ENCODE results near the gene FXYD1. TPM values are rescaled to one million over a fixed set of nuclear protein-coding genes. Genes with fewer than 3 reads are reported as not detected.

The FXYD1 gene
- total RNA-seq, 4 donors from 2014 or later: 10.6 to 29.2 TPM; not detected in 2

DNA sequence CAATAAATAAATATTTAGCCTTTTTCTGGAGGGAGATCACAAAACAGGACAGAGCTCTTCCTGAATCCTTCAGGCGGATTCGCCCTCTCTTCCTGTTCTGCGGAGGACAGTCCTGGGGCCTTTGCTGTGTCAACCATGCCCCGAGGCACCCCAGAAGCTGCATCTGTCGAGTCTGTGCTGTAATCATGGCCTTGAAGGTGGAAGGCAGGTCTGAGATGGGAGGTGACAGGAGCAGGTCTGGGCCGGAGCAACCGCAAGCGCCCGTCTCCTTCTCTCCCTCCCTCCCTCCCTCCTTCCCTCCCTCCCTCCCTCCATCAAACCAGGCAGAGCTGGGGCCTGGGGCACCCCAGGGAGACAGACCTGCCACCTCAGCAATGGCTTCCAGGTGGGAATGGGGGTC, 27.6 kb upstream of the FXYD1 start:
- no peak overlapping the region for H3K27ac ChIP-seq
- in situ Hi-C loops (cut with MboI; ENCODE audit: low pct_ligation_motif_present in 1 of 4, low pct_unique_long_range_greater_than_20kb in 1 of 4, low sequenced_read_pairs in 3 of 4): no loop called here
- WGBS, 2 donors (ENCODE audit: low coverage in 1 of 2): 69% methylated on average over 9 of the region's 9 CpGs; no CpG with 5 or more reads in 1 of the 2 donors

DNA sequence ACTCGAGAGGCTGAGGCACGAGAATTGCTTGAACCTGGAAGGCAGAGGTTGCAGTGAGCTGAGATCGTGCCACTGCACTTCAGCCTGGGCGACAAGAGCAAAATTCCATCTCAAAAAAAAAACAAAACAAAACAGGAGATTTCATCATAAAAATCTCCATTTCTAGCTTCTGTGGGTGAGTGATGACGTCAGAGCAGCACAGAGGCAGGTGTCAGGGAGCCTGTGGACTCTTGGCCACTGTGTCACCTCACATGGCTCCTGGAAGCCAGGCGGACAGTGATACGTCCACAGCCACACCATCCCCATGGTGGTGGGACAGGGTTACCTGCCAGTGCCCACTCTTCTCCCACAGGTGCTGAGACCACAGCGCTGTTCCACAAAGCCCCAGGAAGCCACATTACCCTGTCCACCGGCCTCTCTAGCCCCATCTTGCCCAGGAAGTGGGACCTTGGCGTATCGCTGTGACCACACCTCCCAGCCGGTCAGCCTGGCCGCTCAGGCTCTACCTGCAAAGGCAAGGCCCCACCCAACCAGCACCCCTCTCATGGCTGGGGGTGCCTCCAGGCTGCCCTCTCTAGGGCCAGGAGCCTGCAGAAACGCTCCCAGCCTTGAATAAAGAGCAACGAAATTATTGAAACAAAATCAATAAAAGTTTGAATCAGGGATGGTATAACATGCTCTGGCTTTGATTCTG, 25.5 kb upstream of the FXYD1 start:
- Histone ChIP-seq H3K4me1 (peaks cover 0 to 29% (median 13%) of the 10 kb centered on the region in 4 donors), H3K27ac (no peak overlapping the region), H3K4me3 (no peak overlapping the region), H3K27me3 (no peaks in the 10 kb centered on the region), H3K36me3 (no peaks in the 10 kb centered on the region), H3K9me3 (no peaks in the 10 kb centered on the region)
- DNase-seq: no peak
- TF ChIP-seq POLR2AphosphoS5 (IDR thresholded peaks at IDR 0.05) (no peak), EP300 (IDR thresholded peaks at IDR 0.05; ENCODE audit: low read depth) (no peak)
- in situ Hi-C loops (cut with MboI; ENCODE audit: low pct_ligation_motif_present in 1 of 4, low pct_unique_long_range_greater_than_20kb in 1 of 4, low sequenced_read_pairs in 3 of 4): no loop called here
- 73 to 80% methylated on average over 3 to 15 of the region's 15 CpGs for WGBS, 2 donors (ENCODE audit: low coverage in 1 of 2)
- intact Hi-C loops (cut with DNase I; ENCODE audit: low total_unique reads): no loop called here

More for the DNA sequence above, 27.6 kb upstream of the FXYD1 start:
- H3K4me3 ChIP-seq: no peak overlapping the region
- H3K9me3 ChIP-seq: no peaks in the 10 kb centered on the region
- H3K27me3 ChIP-seq: no peaks in the 10 kb centered on the region
- no peak for DNase-seq
- peaks cover 0 to 33% (median 13%) of the 10 kb centered on the region in 4 donors for H3K4me1 ChIP-seq
- H3K36me3 ChIP-seq: no peaks in the 10 kb centered on the region
- intact Hi-C loops (cut with DNase I; ENCODE audit: low total_unique reads): no loop called here
- TF ChIP-seq POLR2A (IDR thresholded peaks at IDR 0.05): no peak
- no peak for TF ChIP-seq EP300 (IDR thresholded peaks at IDR 0.05; ENCODE audit: low read depth)
- no peak for TF ChIP-seq POLR2AphosphoS5 (IDR thresholded peaks at IDR 0.05)
- TF ChIP-seq, protein P1, sequence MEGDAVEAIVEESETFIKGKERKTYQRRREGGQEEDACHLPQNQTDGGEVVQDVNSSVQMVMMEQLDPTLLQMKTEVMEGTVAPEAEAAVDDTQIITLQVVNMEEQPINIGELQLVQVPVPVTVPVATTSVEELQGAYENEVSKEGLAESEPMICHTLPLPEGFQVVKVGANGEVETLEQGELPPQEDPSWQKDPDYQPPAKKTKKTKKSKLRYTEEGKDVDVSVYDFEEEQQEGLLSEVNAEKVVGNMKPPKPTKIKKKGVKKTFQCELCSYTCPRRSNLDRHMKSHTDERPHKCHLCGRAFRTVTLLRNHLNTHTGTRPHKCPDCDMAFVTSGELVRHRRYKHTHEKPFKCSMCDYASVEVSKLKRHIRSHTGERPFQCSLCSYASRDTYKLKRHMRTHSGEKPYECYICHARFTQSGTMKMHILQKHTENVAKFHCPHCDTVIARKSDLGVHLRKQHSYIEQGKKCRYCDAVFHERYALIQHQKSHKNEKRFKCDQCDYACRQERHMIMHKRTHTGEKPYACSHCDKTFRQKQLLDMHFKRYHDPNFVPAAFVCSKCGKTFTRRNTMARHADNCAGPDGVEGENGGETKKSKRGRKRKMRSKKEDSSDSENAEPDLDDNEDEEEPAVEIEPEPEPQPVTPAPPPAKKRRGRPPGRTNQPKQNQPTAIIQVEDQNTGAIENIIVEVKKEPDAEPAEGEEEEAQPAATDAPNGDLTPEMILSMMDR (IDR thresholded peaks at IDR 0.05): no peak

DNA sequence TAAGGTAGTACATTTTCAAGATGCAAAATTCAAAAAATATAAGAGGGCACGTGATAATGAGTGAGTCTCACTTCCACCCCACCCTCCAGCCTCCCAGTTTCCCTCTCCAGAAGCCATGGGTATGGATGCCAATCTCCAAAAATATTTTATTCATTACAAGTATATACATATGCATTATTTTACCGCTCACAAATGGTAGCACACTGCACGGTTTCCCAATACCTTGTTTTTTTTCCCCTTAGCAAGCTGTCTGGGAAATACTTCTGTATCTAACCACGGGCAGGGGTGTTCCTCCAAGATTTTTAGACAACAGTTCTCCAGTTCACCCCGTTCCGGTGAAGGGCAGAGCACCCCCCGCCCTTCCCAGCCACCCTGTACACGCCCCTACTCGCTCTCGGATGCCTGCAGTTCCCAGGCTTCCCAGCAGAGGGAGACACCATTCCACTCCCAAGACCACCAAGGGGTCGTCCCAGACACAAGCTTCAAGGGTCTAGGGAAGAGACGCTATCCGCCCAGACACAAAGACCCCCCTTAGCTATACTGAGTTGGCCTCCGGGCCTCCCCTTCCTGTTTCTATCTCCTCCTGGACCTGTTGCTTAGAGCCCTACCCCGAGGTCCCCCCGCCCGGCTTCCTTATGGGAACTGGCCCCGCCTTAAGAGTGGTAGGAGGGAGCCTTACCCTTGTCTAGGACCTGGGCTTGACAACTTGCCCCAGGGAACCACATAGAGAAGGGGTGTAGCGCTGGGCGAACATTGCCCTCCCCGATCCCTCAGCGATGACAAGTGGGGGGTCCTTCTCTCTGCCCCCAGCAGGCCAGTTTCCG, 24.1 kb upstream of the FXYD1 start:
- H3K4me1 ChIP-seq: peaks cover 0 to 21% (median 15%) of the 10 kb centered on the region in 4 donors
- H3K27me3 ChIP-seq: no peaks in the 10 kb centered on the region
- TF ChIP-seq, protein P1 (IDR thresholded peaks at IDR 0.05): peak; percentile 97 to 99 (median 98)
- peak in 1 of 3 donors; percentile 72 for TF ChIP-seq POLR2AphosphoS5 (IDR thresholded peaks at IDR 0.05)
- TF ChIP-seq EP300 (IDR thresholded peaks at IDR 0.05; ENCODE audit: low read depth): no peak
- no peak for TF ChIP-seq POLR2A (IDR thresholded peaks at IDR 0.05)
- intact Hi-C loops (cut with DNase I; ENCODE audit: low total_unique reads): no loop called here
- no peaks in the 10 kb centered on the region for H3K9me3 ChIP-seq
- H3K27ac ChIP-seq: peak overlapping the region; percentile 88 to 95 (median 91)
- H3K36me3 ChIP-seq: no peaks in the 10 kb centered on the region
- in situ Hi-C loops (cut with MboI; ENCODE audit: low pct_ligation_motif_present in 1 of 4, low pct_unique_long_range_greater_than_20kb in 1 of 4, low sequenced_read_pairs in 3 of 4): no loop called here
- 11 to 27% methylated on average over 4 to 22 of the region's 23 CpGs for WGBS, 2 donors (ENCODE audit: low coverage in 1 of 2)
- peak; percentile 86 for DNase-seq
- H3K4me3 ChIP-seq: peak overlapping the region in 3 of 4 donors; percentile 38 to 65 (median 51)

DNA sequence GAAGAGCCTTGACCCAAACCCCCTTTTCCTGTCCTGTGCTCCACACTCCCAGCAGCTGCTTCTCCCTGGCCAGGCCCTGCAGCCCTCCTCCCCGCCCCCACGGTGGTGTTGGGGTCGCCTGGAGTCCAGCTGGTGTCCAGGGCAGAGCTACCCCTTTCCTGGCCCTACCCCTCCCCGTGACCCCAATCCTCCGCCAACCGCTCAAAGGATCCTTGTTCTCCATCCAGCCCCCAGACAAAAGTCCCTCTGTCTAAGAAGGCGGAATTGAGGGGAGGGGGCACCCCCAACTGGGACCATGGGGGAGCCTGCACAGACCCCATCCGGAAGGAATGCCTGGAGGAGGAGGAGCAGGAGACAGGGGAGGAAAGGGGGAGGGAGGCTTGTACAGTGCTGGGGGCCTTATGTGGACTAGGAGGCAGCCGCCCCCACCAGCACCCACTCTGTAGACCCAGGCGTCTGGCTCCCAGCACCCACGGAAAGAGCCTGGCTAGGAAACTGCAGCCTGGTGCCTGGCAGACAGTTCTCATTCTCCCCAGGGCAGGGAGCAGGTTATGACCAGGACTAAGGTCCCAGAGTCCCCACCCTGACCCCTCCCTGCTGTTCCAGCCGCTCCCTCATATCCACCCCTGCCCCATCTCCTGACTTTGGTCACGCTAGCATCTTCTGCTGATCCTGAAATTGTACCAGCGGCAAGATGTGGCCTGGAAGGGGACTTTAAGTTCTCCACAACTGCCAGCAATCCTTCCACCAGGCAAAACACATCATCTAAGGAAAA, 23.3 kb upstream of the FXYD1 start, which contains the start of gene FXYD3:
TSS of gene FXYD3 (plus strand) at position 647 of the 775 bp plus-strand sequence. CDS start 3,554 bp downstream, outside the sequence.
- H3K27ac ChIP-seq: peak within 1 kb of the TSS; percentile 88 to 95 (median 91)
- H3K4me1 ChIP-seq: peaks cover 0 to 25% (median 18%) of the 10 kb centered on the region in 4 donors
- H3K27me3 ChIP-seq: no peaks in the 10 kb centered on the region
- peak within 1 kb of the TSS; percentile 38 to 65 (median 47) for H3K4me3 ChIP-seq
- intact Hi-C loops (cut with DNase I; ENCODE audit: low total_unique reads): no loop called here
- DNase-seq: peak; percentile 86
- peak; percentile 52 to 93 (median 91) for TF ChIP-seq POLR2AphosphoS5 (IDR thresholded peaks at IDR 0.05)
- TF ChIP-seq, protein P1 (IDR thresholded peaks at IDR 0.05): peak in 1 of 5 experiments; percentile 8
- peak; percentile 39 for TF ChIP-seq EP300 (IDR thresholded peaks at IDR 0.05; ENCODE audit: low read depth)
- TF ChIP-seq POLR2A (IDR thresholded peaks at IDR 0.05): peak; percentile 86
- H3K36me3 ChIP-seq: no peaks in the 10 kb centered on the region
- no peaks in the 10 kb centered on the region for H3K9me3 ChIP-seq
- 57 to 100% methylated on average over 1 to 14 of the region's 14 CpGs for WGBS, 2 donors (ENCODE audit: low coverage in 1 of 2)
- in situ Hi-C loops (cut with MboI; ENCODE audit: low pct_ligation_motif_present in 1 of 4, low pct_unique_long_range_greater_than_20kb in 1 of 4, low sequenced_read_pairs in 3 of 4): no loop called here

Data from transverse colon (tissue), 4 donors.